HL-60 (cell line): ENCODE measurements around the gene DIAPH1.

ENCODE experiments used
- DNase-seq, 2 experiments: peaks; one replicate each; pipeline ENCODE4 v3.0.0-alpha.2; 2010 to 2020; ENCODE audit warnings: low read depth in 1 of 2, low spot score in 1 of 2
- H3K27ac ChIP-seq: fragments of 250-450 bp; sonication (Bioruptor Pico); replicated peaks from 2 replicates; pipeline ENCODE4 v1.5.1; 2020; ENCODE audit warnings: mild to moderate bottlenecking, moderate library complexity
- H3K27me3 ChIP-seq: fragments of 250-450 bp; sonication (Bioruptor Pico); 2 replicates; pipeline ENCODE4 v1.5.1; 2021; ENCODE audit warnings: mild to moderate bottlenecking, moderate library complexity; ENCODE audit not compliant: insufficient read depth, poor library complexity, severe bottlenecking
- H3K4me3 ChIP-seq: replicated peaks from 2 replicates; pipeline ENCODE4 v1.5.1; 2011; ENCODE audit warnings: mild to moderate bottlenecking, control low read depth, low read length; ENCODE audit not compliant: insufficient read depth
- CTCF ChIP-seq: IDR thresholded peaks from one replicate; pipeline ENCODE4 v1.5.1; 2011; ENCODE audit warnings: low read length, control low read depth, inconsistent platforms; ENCODE audit not compliant: insufficient read depth
- GABPA ChIP-seq: IDR thresholded peaks from 2 replicates; pipeline ENCODE4 v1.6.1; 2012; ENCODE audit warnings: low read depth
- POLR2AphosphoS5 ChIP-seq: IDR thresholded peaks from 2 replicates; pipeline ENCODE4 v1.6.1; 2012; ENCODE audit warnings: low read depth
- REST ChIP-seq: IDR thresholded peaks from 2 replicates; pipeline ENCODE4 v1.6.1; 2012; ENCODE audit warnings: low read depth; ENCODE audit not compliant: insufficient replicate concordance
- SPI1 ChIP-seq: IDR thresholded peaks from 2 replicates; pipeline ENCODE4 v1.6.1; 2012; ENCODE audit warnings: low read depth, mild to moderate bottlenecking, borderline replicate concordance

Gene DIAPH1

GRCh38 chr5:141494761-141495452 is 123.9 kb downstream of the DIAPH1 start:
- TF ChIP-seq GABPA (no peak), SPI1 (no peak), POLR2AphosphoS5 (no peak), CTCF (no peak), REST (no peak)
- Histone ChIP-seq H3K27me3 (peaks cover 32% of the 10 kb centered on the region), H3K27ac (no peak overlapping the region), H3K4me3 (no peak overlapping the region)
- DNase-seq, result no peak

- Histone ChIP-seq H3K4me3 (no peak overlapping the region), H3K27ac (no peak overlapping the region), H3K27me3 (peaks cover 32% of the 10 kb centered on the region)
- TF ChIP-seq SPI1, result no peak
- no peak for TF ChIP-seq REST
- no peak for TF ChIP-seq GABPA
- no peak for TF ChIP-seq CTCF
- no peak for TF ChIP-seq POLR2AphosphoS5
- DNase-seq, result no peak
Observed at GRCh38 chr5:141493500-141494422, 125.0 kb downstream of the DIAPH1 start.

GRCh38 chr5:141492168-141492885 is 126.5 kb downstream of the DIAPH1 start:
- Histone ChIP-seq H3K27ac (no peak overlapping the region), H3K27me3 (peaks cover 40% of the 10 kb centered on the region), H3K4me3 (no peak overlapping the region)
- TF ChIP-seq REST, result no peak
- TF ChIP-seq POLR2AphosphoS5, result no peak
- no peak for TF ChIP-seq SPI1
- TF ChIP-seq CTCF, result no peak
- no peak for DNase-seq
